ENCODE results near the gene TRMT44. TPM values are rescaled to one million over a fixed set of nuclear protein-coding genes. Genes with fewer than 3 reads are reported as not detected.

Gene TRMT44, protein sequence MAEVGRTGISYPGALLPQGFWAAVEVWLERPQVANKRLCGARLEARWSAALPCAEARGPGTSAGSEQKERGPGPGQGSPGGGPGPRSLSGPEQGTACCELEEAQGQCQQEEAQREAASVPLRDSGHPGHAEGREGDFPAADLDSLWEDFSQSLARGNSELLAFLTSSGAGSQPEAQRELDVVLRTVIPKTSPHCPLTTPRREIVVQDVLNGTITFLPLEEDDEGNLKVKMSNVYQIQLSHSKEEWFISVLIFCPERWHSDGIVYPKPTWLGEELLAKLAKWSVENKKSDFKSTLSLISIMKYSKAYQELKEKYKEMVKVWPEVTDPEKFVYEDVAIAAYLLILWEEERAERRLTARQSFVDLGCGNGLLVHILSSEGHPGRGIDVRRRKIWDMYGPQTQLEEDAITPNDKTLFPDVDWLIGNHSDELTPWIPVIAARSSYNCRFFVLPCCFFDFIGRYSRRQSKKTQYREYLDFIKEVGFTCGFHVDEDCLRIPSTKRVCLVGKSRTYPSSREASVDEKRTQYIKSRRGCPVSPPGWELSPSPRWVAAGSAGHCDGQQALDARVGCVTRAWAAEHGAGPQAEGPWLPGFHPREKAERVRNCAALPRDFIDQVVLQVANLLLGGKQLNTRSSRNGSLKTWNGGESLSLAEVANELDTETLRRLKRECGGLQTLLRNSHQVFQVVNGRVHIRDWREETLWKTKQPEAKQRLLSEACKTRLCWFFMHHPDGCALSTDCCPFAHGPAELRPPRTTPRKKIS
- 37.7 TPM for total RNA-seq

DNA sequence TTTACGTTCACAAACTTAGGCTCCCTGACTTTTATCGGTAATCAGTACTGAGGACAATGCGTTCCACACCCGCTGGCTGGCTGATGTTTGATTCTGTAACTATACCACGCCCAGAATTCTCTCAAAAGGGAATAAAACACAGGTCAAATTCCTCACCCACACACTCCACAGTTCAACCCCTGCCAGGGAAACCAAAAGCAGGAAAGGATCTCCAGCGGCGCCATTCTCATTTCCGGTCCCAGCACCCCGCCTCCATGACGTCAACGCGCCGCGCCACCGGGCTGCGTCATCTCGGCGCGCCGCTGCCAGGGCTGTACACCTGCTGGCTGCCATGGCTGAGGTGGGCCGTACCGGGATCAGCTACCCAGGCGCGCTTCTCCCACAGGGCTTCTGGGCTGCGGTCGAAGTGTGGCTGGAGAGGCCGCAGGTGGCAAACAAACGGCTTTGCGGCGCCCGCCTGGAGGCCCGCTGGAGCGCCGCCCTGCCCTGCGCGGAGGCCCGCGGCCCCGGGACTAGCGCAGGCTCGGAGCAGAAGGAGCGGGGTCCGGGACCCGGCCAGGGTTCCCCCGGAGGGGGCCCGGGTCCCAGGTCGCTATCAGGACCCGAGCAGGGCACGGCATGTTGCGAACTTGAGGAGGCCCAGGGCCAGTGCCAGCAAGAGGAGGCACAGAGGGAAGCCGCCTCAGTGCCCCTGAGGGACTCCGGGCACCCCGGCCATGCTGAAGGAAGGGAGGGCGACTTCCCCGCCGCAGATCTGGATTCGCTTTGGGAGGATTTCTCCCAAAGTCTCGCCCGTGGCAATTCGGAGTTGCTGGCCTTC lies at the start of gene TRMT44, which contains the start of gene ACOX3:
Gene TRMT44 (plus strand): TSS at position 286 of the 820 bp plus-strand sequence. CDS start 46 bp downstream, at position 332.
Gene ACOX3 (minus strand): TSS at position 232 of the 820 bp plus-strand sequence. CDS start 24,202 bp downstream, outside the sequence.

Small RNAs within 50 kb of the gene (small RNA-seq; reads per million reads assigned to genes)
- gene RNA5SP152 (ENCODE audit: low replicate concordance), result 0.09 reads per million

Other genes with a start within 250 kb of the TRMT44 start
- 65.4 TPM for gene SH3TC1, start 241.5 kb upstream of the TRMT44 start, total RNA-seq
- 22.1 TPM for gene HTRA3, start 171.0 kb upstream of the TRMT44 start, total RNA-seq
- 31.9 TPM for gene ACOX3, start 54 bp upstream of the TRMT44 start, total RNA-seq
- 0.76 TPM for gene GPR78, start 139.6 kb downstream of the TRMT44 start, total RNA-seq
- gene CPZ, start 152.0 kb downstream of the TRMT44 start, total RNA-seq, result 21.4 TPM